Esophagus squamous epithelium (tissue), 4 donors: ENCODE measurements around the gene PLEKHM3.

ENCODE experiments used
- POLR2A ChIP-seq, 4 donors: fragments of 450-650 bp; IDR thresholded peaks; one replicate each; pipeline ENCODE4 v1.6.1; 2017; ENCODE audit warnings: antibody characterized with exemption in 4 of 4, mild to moderate bottlenecking in 4 of 4, moderate library complexity in 3 of 4
- TF ChIP-seq, protein P1 (sequence below), 6 experiments: fragments of 450-650 bp in 4 of 6; fragments of 200-600 bp in 2 of 6; sonication (generic) in 2 of 6; IDR thresholded peaks; one replicate each; pipeline ENCODE4 v1.5.1; 2016 to 2019; ENCODE audit warnings: antibody characterized with exemption in 6 of 6, mild to moderate bottlenecking in 4 of 6, moderate library complexity in 4 of 6

DNA sequence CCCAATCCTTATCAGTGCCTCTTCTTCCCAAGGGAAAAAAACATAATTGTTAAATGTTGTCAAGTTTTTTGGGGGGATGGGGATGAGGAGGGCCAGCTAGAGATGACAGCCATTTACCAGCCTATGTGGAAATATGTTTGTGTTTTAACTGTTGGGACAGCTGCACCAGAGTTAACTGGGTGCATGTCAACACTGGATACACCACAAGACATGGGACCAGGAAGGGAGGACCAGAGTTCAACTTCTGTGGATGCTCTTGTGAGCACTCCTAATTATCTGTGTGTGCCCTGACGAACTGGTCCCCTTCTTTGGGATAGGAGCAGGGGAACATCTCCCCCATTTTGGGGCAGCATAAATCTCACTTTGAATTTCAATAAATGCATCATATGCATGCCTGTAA, 189.5 kb downstream of the PLEKHM3 start:
- TF ChIP-seq, protein P1, sequence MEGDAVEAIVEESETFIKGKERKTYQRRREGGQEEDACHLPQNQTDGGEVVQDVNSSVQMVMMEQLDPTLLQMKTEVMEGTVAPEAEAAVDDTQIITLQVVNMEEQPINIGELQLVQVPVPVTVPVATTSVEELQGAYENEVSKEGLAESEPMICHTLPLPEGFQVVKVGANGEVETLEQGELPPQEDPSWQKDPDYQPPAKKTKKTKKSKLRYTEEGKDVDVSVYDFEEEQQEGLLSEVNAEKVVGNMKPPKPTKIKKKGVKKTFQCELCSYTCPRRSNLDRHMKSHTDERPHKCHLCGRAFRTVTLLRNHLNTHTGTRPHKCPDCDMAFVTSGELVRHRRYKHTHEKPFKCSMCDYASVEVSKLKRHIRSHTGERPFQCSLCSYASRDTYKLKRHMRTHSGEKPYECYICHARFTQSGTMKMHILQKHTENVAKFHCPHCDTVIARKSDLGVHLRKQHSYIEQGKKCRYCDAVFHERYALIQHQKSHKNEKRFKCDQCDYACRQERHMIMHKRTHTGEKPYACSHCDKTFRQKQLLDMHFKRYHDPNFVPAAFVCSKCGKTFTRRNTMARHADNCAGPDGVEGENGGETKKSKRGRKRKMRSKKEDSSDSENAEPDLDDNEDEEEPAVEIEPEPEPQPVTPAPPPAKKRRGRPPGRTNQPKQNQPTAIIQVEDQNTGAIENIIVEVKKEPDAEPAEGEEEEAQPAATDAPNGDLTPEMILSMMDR (IDR thresholded peaks at IDR 0.05), result no peak
- no peak for TF ChIP-seq POLR2A (IDR thresholded peaks at IDR 0.05)
